Eye (tissue), 1 donor: ENCODE results near the gene CD72.
A peak's percentile ranks its signal among the peaks of the same experiment; 100 is the strongest.
"Not testable (repeated sequence)": the region's sequence is repeated elsewhere in the genome, so short reads cannot be mapped to it uniquely, and the experiment has no call there.

Experiments used
- DNase-seq: peaks from one replicate; pipeline ENCODE4 v3.0.0-alpha.2; 2015

CD72 gene

GRCh38 chr9:35649431-35650340, 31.5 kb upstream of the CD72 start:
- DNase-seq = no peak

DNA sequence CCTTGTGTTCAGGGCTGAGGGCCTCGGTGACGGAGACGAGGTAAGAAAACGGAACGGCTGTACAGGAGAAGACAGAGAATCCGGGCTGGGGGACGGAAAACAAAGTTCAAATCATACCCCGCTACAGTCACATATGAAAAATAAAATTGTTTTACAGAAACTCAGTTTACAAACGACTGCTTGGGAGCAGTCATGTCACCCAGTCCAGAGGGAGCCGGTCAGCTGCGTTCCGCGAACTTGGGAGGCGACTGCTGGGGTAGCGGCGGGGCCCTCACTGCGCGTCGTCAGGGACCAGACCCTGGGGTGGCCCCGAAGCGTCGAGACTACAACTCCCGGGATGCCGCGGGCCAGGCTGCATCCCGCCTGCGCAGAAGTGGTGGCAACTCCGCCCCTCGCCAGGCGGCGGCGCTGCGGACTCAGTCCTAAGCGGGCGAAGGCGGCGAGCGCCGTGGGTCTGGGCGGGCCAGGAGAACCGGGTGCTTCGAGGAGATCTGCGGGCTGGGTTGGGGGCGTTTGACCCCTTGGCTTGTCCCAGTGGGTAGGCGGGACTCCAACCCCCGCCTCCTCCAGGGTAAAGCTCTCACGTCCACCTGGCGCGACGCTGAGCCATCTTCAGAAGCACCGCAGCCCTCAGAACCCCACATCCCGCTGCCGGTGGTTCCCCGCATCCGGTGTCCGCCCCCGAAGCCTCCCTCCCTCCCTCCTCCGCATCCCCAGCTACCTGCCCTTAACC, 28.5 kb upstream of the CD72 start:
- DNase-seq = peak; percentile 97

GRCh38 chr9:35646153-35646532, 27.9 kb upstream of the CD72 start:
- DNase-seq = no peak

GRCh38 chr9:35645736-35646135, 27.5 kb upstream of the CD72 start:
- DNase-seq = not testable (repeated sequence)

- no peak for DNase-seq
Observed at GRCh38 chr9:35643046-35643445, 24.8 kb upstream of the CD72 start.

GRCh38 chr9:35641478-35641877, 23.3 kb upstream of the CD72 start:
- not testable (repeated sequence) for DNase-seq

- not testable (repeated sequence) for DNase-seq
Observed at GRCh38 chr9:35640431-35640830, 22.2 kb upstream of the CD72 start.

GRCh38 chr9:35639631-35640030, 21.4 kb upstream of the CD72 start:
- no peak for DNase-seq

- not testable (repeated sequence) for DNase-seq
Observed at GRCh38 chr9:35639225-35639624, 21.0 kb upstream of the CD72 start.

DNA sequence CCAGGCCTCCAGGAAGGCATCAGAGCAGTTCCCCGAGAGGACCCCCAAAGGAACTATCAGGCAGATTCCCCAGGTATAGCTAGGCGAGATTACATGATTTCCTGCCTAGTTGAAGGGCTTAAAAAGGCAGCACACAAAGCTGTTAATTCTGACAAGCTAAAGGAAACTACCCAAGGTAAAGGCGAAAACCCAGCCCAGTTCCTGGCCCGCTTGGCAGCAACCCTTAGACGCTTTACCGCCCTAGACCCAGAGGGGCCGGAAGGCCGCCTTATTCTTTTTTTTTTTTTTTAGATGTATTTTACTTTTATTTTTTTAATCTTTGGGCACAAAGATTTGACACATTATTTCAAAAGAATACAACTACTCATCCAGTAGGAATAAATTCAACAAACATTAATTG, 20.5 kb upstream of the CD72 start:
- DNase-seq = not testable (repeated sequence)

- not testable (repeated sequence) for DNase-seq
Observed at GRCh38 chr9:35637427-35637955, 19.3 kb upstream of the CD72 start.

DNA sequence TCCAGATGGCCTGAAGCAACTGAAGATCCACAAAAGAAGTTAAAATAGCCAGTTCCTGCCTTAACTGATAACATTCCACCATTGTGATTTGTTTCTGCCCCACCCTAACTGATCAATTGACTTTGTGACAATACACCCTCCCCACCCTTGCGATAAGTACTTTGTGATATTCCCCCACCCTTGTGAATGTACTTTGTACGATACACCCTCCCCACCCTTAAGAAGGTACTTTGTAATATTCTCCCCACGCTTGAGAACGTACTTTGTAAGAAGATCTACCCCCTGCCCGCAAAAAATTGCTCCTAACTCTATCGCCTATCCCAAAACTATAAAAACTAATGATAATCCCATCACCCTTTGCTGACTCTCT, 18.6 kb upstream of the CD72 start:
- not testable (repeated sequence) for DNase-seq

DNA sequence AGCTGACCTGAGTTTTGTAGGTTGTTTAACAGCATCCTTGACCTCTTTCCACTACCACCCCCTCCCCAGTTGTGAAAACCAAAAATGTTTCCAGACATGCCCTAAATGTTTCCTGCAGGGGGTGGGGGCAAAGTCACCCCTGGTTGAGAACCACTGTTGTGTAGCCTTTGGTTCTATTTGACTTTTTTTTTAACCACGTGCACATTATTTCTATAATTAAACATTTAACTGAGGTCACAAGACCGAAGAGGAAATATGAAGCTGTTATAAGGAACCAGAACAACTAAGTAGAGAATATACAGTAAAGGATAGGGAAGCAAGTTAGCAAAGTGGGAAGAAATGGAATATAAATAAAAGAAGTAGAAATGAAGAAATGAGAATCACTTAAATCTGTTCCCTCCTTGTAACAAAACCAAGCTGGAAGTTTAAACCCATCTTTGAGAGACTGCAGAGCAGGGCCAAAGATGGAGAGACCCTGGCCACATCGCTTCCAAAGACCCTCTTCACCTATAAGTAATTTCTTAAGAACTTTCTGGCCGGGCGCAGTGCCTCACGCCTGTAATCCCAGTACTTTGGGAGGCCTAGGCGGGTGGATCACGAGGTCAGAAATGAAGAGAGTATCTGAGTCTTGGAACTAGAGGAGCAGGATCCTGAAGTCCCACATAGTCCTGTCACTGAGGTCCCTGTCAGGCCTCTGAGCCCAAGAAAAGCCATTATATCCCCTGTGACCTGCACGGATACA, 18.1 kb upstream of the CD72 start:
- no peak for DNase-seq

GRCh38 chr9:35635730-35636129, 17.5 kb upstream of the CD72 start:
- no peak for DNase-seq

DNA sequence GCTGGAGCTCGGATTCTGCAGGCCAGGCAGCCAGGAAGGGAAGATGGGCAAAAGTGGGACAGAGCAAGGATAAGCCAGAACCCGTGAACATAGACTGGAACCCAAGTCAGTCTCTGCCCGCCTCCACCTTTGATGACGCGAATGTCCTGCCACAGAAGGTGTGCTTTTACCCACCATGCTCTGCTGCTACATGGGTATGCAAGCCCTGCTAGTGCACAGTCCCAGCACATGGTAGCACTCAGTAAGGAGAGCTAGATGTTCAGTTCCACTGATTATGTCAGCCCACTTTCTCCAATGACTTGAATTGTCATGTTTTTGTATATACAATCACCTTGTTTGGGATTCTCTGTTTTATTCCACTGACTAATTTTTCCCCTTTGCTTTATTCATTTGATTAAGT, 11.4 kb upstream of the CD72 start:
- DNase-seq = no peak

DNA sequence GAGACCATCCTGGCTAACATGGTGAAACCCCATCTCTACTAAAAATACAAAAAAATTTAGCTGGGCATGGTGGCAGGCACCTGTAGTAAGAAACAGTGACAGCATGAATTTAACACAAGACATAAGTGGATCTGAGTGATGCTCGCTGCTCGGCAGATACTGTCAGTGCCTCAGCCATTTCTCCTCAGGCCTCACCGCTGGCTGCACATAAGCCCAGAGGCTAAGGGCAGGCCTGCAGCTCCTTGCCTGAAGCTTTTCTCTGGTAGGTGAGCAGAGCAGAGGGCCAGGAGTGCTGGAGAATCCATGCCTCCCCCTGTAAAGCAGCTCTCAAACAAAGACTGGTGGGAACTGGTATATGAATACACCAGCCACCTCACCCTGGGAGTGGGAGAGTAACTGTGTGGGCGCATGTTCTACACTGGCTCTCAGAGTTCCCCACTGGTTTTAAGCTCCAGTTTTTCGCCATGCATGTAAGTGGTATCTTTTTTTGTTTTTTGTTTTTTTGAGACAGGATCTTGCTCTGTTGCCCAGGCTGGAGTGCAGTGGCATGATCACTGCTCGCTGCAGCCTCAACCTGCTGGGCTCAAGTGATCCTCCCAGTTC, 10.3 kb upstream of the CD72 start:
- no peak for DNase-seq

- DNase-seq = no peak
Observed at GRCh38 chr9:35627575-35627974, 9.4 kb upstream of the CD72 start.

GRCh38 chr9:35619800-35620158, 1.6 kb upstream of the CD72 start:
- no peak for DNase-seq

GRCh38 chr9:35618854-35619799, 914 bp upstream of the CD72 start:
- no peak for DNase-seq

- DNase-seq = no peak
Observed at GRCh38 chr9:35617548-35617947, 665 bp downstream of the CD72 start.

- peak; percentile 74 for DNase-seq
Observed at GRCh38 chr9:35616681-35617459, 1.3 kb downstream of the CD72 start.
